NB4 (cell line): ENCODE measurements around the gene ERCC3.

Experiments used
- CTCF ChIP-seq: IDR thresholded peaks from one replicate; pipeline ENCODE4 v1.5.1; 2012; ENCODE audit warnings: low read depth, low read length
- MAX ChIP-seq: IDR thresholded peaks from 2 replicates; pipeline ENCODE4 v1.6.1; 2011; ENCODE audit warnings: low read depth, low read length
- MYC ChIP-seq: IDR thresholded peaks from 2 replicates; pipeline ENCODE4 v1.6.1; 2011; ENCODE audit warnings: low read depth, low read length
- POLR2A ChIP-seq: IDR thresholded peaks from 2 replicates; pipeline ENCODE4 v1.6.1; 2011; ENCODE audit warnings: mild to moderate bottlenecking; ENCODE audit not compliant: insufficient read length; ENCODE audit errors: extremely low read depth

- TF ChIP-seq CTCF (no peak), POLR2A (no peak), MAX (no peak), MYC (no peak)
Observed at GRCh38 chr2:127261804-127262406, 32.0 kb downstream of the ERCC3 start.
